ENCODE results near the gene LMO1. TPM values are rescaled to one million over a fixed set of nuclear protein-coding genes. Genes with fewer than 3 reads are reported as not detected.

The LMO1 gene
- total and polyA plus RNA-seq, 9 of the 15 experiments (the other 6 are each of a cell fraction or from before 2014, with no cell fraction given) = not detected

- H3K79me2 ChIP-seq (ENCODE audit: control insufficient read depth, insufficient read depth, low read length) = no peaks in the 10 kb centered on the region
- no peak for TF ChIP-seq C11orf30 (IDR thresholded peaks at IDR 0.05; ENCODE audit: low read depth)
- peaks cover 0 to 51% of the 10 kb centered on the region in 2 experiments; a peak in 3 of 5 replicates for H3K27me3 ChIP-seq (ENCODE audit: control insufficient read depth in 2 of 2, insufficient read depth in 2 of 2, low read length in 2 of 2)
- H3K4me2 ChIP-seq (ENCODE audit: insufficient read depth, low read length) = no peak overlapping the region
- in situ Hi-C loops (cut with MboI) (no loop called here), intact Hi-C loops (cut with micrococcal nuclease) (no loop called here)
- 4% methylated on average over 3 of the region's 3 CpGs for WGBS (ENCODE audit: insufficient coverage, low coverage, missing lambda C conversion rate)
- CTCF ChIA-PET (ENCODE audit: low intra/inter-chr PET ratio) = interaction anchor here (0.7 kb wide), 1 partner anchor 9 kb away, joined by 3 read pairs; no protein-coding TSS in a partner anchor
- no peaks in the 10 kb centered on the region for H3K9me3 ChIP-seq (replicated peaks; ENCODE audit: control insufficient read depth, insufficient read depth, low read depth, low read length)
- ATAC-seq (no peak), DNase-seq (ENCODE audit: extremely low read depth in 1 of 4, low spot score in 3 of 4) (no peak), FAIRE-seq (no peak)
- no peaks in the 10 kb centered on the region for H3K9me1 ChIP-seq (ENCODE audit: control insufficient read depth, insufficient read depth, low read length)
- no peaks in the 10 kb centered on the region for H3K36me3 ChIP-seq (ENCODE audit: control insufficient read depth, insufficient read depth, low read length)
- H4K20me1 ChIP-seq (replicated peaks; ENCODE audit: control insufficient read depth, insufficient read depth, low read length) = peaks cover 5% of the 10 kb centered on the region; the same call in 1 of the 2 replicates
- H3K4me1 ChIP-seq (replicated peaks in 1 of 2; ENCODE audit: control insufficient read depth in 2 of 2, insufficient read depth in 2 of 2, low read length in 2 of 2) = no peaks in the 10 kb centered on the region; a peak in 1 of 5 replicates
- H3K9ac ChIP-seq (ENCODE audit: insufficient read depth in 1 of 2, low read depth in 2 of 2, low read length in 2 of 2) = no peak overlapping the region
- no peak overlapping the region for H3K27ac ChIP-seq (ENCODE audit: extremely low read depth, low read depth, low read length)
- POLR2A ChIA-PET = no interaction called here
- no TSS peak for BruUV-seq (replicated peaks)
- no peak overlapping the region for H2AFZ ChIP-seq (ENCODE audit: low read depth, low read length)
- no peak overlapping the region for H3K4me3 ChIP-seq
These were observed 28.8 kb downstream of the LMO1 start for GRCh38 chr11:8234910-8235309.

- no peaks in the 10 kb centered on the region for H3K36me3 ChIP-seq (ENCODE audit: control insufficient read depth, insufficient read depth, low read length)
- H4K20me1 ChIP-seq (replicated peaks; ENCODE audit: control insufficient read depth, insufficient read depth, low read length) = peaks cover 5% of the 10 kb centered on the region; the same call in 1 of the 2 replicates
- no peaks in the 10 kb centered on the region; a peak in 1 of 5 replicates for H3K4me1 ChIP-seq (replicated peaks in 1 of 2; ENCODE audit: control insufficient read depth in 2 of 2, insufficient read depth in 2 of 2, low read length in 2 of 2)
- in situ Hi-C loops (cut with MboI) = no loop called here
- ChIA-PET POLR2A (no interaction called here), CTCF (ENCODE audit: low intra/inter-chr PET ratio) (interaction anchor here (0.7 kb wide), 1 partner anchor 10 kb away, joined by 3 read pairs; no protein-coding TSS in a partner anchor)
- WGBS (ENCODE audit: insufficient coverage, low coverage, missing lambda C conversion rate) = 3% methylated on average over 5 of the region's 5 CpGs
- no peak overlapping the region for H3K27ac ChIP-seq (ENCODE audit: extremely low read depth, low read depth, low read length)
- DNase-seq (ENCODE audit: extremely low read depth in 1 of 4, low spot score in 3 of 4) = no peak
- no peak overlapping the region for H3K4me3 ChIP-seq
- H3K9me3 ChIP-seq (replicated peaks; ENCODE audit: control insufficient read depth, insufficient read depth, low read depth, low read length) = no peaks in the 10 kb centered on the region
- H2AFZ ChIP-seq (ENCODE audit: low read depth, low read length) = no peak overlapping the region
- no TSS peak for BruUV-seq (replicated peaks)
- H3K9ac ChIP-seq (ENCODE audit: insufficient read depth in 1 of 2, low read depth in 2 of 2, low read length in 2 of 2) = no peak overlapping the region
- no peaks in the 10 kb centered on the region for H3K79me2 ChIP-seq (ENCODE audit: control insufficient read depth, insufficient read depth, low read length)
- no peak overlapping the region for H3K4me2 ChIP-seq (ENCODE audit: insufficient read depth, low read length)
- no peak for ATAC-seq
- intact Hi-C loops (cut with micrococcal nuclease) = no loop called here
- H3K27me3 ChIP-seq (ENCODE audit: control insufficient read depth in 2 of 2, insufficient read depth in 2 of 2, low read length in 2 of 2) = peaks cover 0 to 56% of the 10 kb centered on the region in 2 experiments; a peak in 3 of 5 replicates
- FAIRE-seq = no peak
- no peaks in the 10 kb centered on the region for H3K9me1 ChIP-seq (ENCODE audit: control insufficient read depth, insufficient read depth, low read length)
- TF ChIP-seq ZNF785 (CRISPR knock-in tag; IDR thresholded peaks at IDR 0.05) (no peak), SP1 (CRISPR knock-in tag; IDR thresholded peaks at IDR 0.05) (no peak), THRAP3 (IDR thresholded peaks at IDR 0.05; ENCODE audit: borderline replicate concordance) (no peak), POLR2B (IDR thresholded peaks at IDR 0.05; ENCODE audit: low read depth, partially characterized antibody) (no peak), TBL1XR1 (IDR thresholded peaks at IDR 0.05; ENCODE audit: low read length in 2 of 2) (no peak), ZNF316 (IDR thresholded peaks at IDR 0.05) (no peak), NCOA6 (IDR thresholded peaks at IDR 0.05) (no peak), TOE1 (IDR thresholded peaks at IDR 0.05; ENCODE audit: borderline replicate concordance) (no peak), TOE1 (CRISPR knock-in tag; IDR thresholded peaks at IDR 0.05; ENCODE audit: borderline replicate concordance, low read depth) (no peak), BRD4 (IDR thresholded peaks at IDR 0.05) (no peak), PCBP2 (IDR thresholded peaks at IDR 0.05; ENCODE audit: low read depth, low read length, poor library complexity, severe bottlenecking) (no peak), HNRNPK (IDR thresholded peaks at IDR 0.05; ENCODE audit: low read depth, low read length, poor library complexity, severe bottlenecking) (no peak), SREBF1 (IDR thresholded peaks at IDR 0.05; ENCODE audit: borderline replicate concordance, low read depth, low read length) (no peak), ZFP1 (CRISPR knock-in tag; IDR thresholded peaks at IDR 0.05) (no peak), NFATC3 (IDR thresholded peaks at IDR 0.05) (no peak), MTA2 (IDR thresholded peaks at IDR 0.05; ENCODE audit: low read depth) (no peak)
These were observed 29.3 kb downstream of the LMO1 start for GRCh38 chr11:8234425-8234821.
